HepG2 (cell line): ENCODE measurements around the gene SMAD3. TPM values are rescaled to one million over a fixed set of nuclear protein-coding genes. Genes with fewer than 3 reads are reported as not detected.

ENCODE experiments used
- ATAC-seq: fragments of 200-7000 bp; cut with Tn5 transposase; 3 replicates; pipeline ENCODE4 v1.9.1; 2020; ENCODE audit warnings: mild to moderate bottlenecking, moderate library complexity
- BruUV-seq: library from RNA; stranded (reverse); fragments of 400-500 nt; replicated peaks from 2 replicates; lab custom pipeline; 2021; lab: Mats Ljungman, UMichigan
- CTCF ChIA-PET: fragments of 300-600 bp; formaldehyde crosslinking; extraction: SDS; loops from one replicate; lab custom pipeline; 2021; ENCODE audit warnings: low total read pairs, inconsistent platforms, low intra/inter-chr PET ratio; lab: Yijun Ruan, JAX
- POLR2A ChIA-PET: fragments of 350-600 bp; sonication (Branson Sonifier 250); formaldehyde crosslinking; loops from one replicate; lab custom pipeline; 2020; ENCODE audit warnings: antibody characterized with exemption, inconsistent platforms; lab: Yijun Ruan, JAX
- DNase-seq: peaks from one replicate; pipeline ENCODE4 v3.0.0-alpha.2; 2015; ENCODE audit warnings: low spot score
- FAIRE-seq: peaks from 3 replicates; lab custom pipeline; 2011; peaks lifted over from hg19 to GRCh38; lab: Jason Lieb, UNC
- H2AFZ ChIP-seq: one replicate; pipeline ENCODE4 v1.6.1; 2011; ENCODE audit warnings: low read length, inconsistent platforms
- H3K27ac ChIP-seq: fragments of 300-600 bp; 3 replicates; pipeline ENCODE4 v1.8.0; 2011; ENCODE audit warnings: mixed run types, mild to moderate bottlenecking, mixed read lengths, low read length, inconsistent platforms; ENCODE audit not compliant: insufficient read depth; ENCODE audit errors: extremely low read length
- H3K27me3 ChIP-seq, 2 experiments: fragments of 200-600 bp in 1 of 2; 2 replicates in 1 of 2; 3 replicates in 1 of 2; pipeline versions ENCODE4 v1.6.0 to v1.8.0; 2011; ENCODE audit warnings: low read length in 2 of 2, mild to moderate bottlenecking in 2 of 2, moderate library complexity in 2 of 2, inconsistent platforms in 1 of 2; ENCODE audit not compliant: insufficient read depth in 2 of 2, control insufficient read depth in 1 of 2
- H3K36me3 ChIP-seq, 2 experiments: fragments of 200-600 bp in 1 of 2; replicated peaks in 1 of 2; 2 replicates in 1 of 2; 3 replicates in 1 of 2; pipeline versions ENCODE4 v1.5.1 to v1.8.0; 2011; ENCODE audit warnings: low read length in 2 of 2, inconsistent platforms in 1 of 2; ENCODE audit not compliant: insufficient read depth in 2 of 2, control insufficient read depth in 1 of 2
- H3K4me1 ChIP-seq: 2 replicates; pipeline ENCODE4 v1.5.1; 2012; ENCODE audit warnings: low read length, inconsistent platforms; ENCODE audit not compliant: insufficient read depth
- H3K4me2 ChIP-seq: 2 replicates; pipeline ENCODE4 v1.6.0; 2011; ENCODE audit warnings: low read depth, low read length, inconsistent platforms
- H3K4me3 ChIP-seq, 3 experiments: fragments of 200-600 bp in 1 of 3; sonication (generic), shearing (Covaris generic) in 1 of 3; replicated peaks in 1 of 3; 2 replicates each; pipeline ENCODE4 v1.5.1; 2011 to 2016; ENCODE audit warnings: low read length in 3 of 3, inconsistent platforms in 2 of 3, low read depth in 2 of 3, mild to moderate bottlenecking in 2 of 3, control low read depth in 1 of 3, mixed read lengths in 1 of 3; ENCODE audit not compliant: insufficient read depth in 1 of 3
- H3K79me2 ChIP-seq: one replicate; pipeline ENCODE4 v1.6.1; 2011; ENCODE audit warnings: low read length, inconsistent platforms; ENCODE audit not compliant: insufficient read depth
- H3K9ac ChIP-seq: 2 replicates; pipeline ENCODE4 v1.6.0; 2011; ENCODE audit warnings: mild to moderate bottlenecking, low read depth, low read length, inconsistent platforms; ENCODE audit not compliant: insufficient read depth
- H3K9me3 ChIP-seq: 2 replicates; pipeline ENCODE4 v1.5.1; 2012; ENCODE audit warnings: mild to moderate bottlenecking, low read length
- H4K20me1 ChIP-seq: 2 replicates; pipeline ENCODE4 v1.6.0; 2011; ENCODE audit warnings: inconsistent platforms, mild to moderate bottlenecking, low read length, moderate library complexity; ENCODE audit not compliant: insufficient read depth
- REXO4 ChIP-seq: sonication (generic); formaldehyde crosslinking; IDR thresholded peaks from 2 replicates; pipeline ENCODE4 v1.8.0; 2022; ENCODE audit warnings: missing genetic modification reagents, mild to moderate bottlenecking, borderline replicate concordance
- TOE1 ChIP-seq: sonication (generic); formaldehyde crosslinking; IDR thresholded peaks from 2 replicates; pipeline ENCODE4 v1.4.0; 2020; ENCODE audit warnings: mild to moderate bottlenecking, missing genetic modification reagents
- ZBTB8A ChIP-seq: sonication (generic); formaldehyde crosslinking; IDR thresholded peaks from 2 replicates; pipeline ENCODE4 v1.4.0; 2020; ENCODE audit warnings: mild to moderate bottlenecking, low read depth, missing genetic modification reagents, borderline replicate concordance
- ZNF343 ChIP-seq: sonication (generic); formaldehyde crosslinking; IDR thresholded peaks from 2 replicates; pipeline ENCODE4 v1.4.0; 2020; ENCODE audit warnings: mild to moderate bottlenecking, missing genetic modification reagents
- ZNF496 ChIP-seq: sonication (generic); formaldehyde crosslinking; IDR thresholded peaks from 2 replicates; pipeline ENCODE4 v1.8.1; 2023; ENCODE audit warnings: mild to moderate bottlenecking, moderate library complexity, missing genetic modification reagents; ENCODE audit not compliant: insufficient replicate concordance
- ZNF749 ChIP-seq: sonication (generic); formaldehyde crosslinking; IDR thresholded peaks from 2 replicates; pipeline ENCODE4 v1.8.0; 2022; ENCODE audit warnings: mild to moderate bottlenecking, missing genetic modification reagents, moderate library complexity, borderline replicate concordance
- ZNF800 ChIP-seq: sonication (generic); formaldehyde crosslinking; IDR thresholded peaks from 2 replicates; pipeline ENCODE4 v1.4.0; 2020; ENCODE audit warnings: missing genetic modification reagents
- ZNF83 ChIP-seq: sonication (generic); formaldehyde crosslinking; IDR thresholded peaks from 2 replicates; pipeline ENCODE4 v1.4.0; 2020; ENCODE audit warnings: missing genetic modification reagents, mild to moderate bottlenecking, borderline replicate concordance
- WGBS: methylation state at CpG from one replicate; pipeline ENCODE4 v1.1.6; 2017; ENCODE audit warnings: low lambda C conversion rate; 5-methylcytosine and 5-hydroxymethylcytosine counted together
- in situ Hi-C: cut with HindIII; loops from 2 replicates; pipeline ENCODE4 v1.10.0; 2017; ENCODE audit warnings: low pct_unique_long_range_greater_than_20kb; ENCODE audit not compliant: extremely low pct_ligation_motif_present
- intact Hi-C: fragments of 100-400 bp; cut with micrococcal nuclease; formaldehyde crosslinking; loops from one replicate; pipeline ENCODE4 v1.10.0; 2022; ENCODE audit not compliant: unreplicated experiment
- polyA plus RNA-seq, 8 experiments: library from polyadenylated mRNA; depleted of rRNA in 3 of 8; stranded (reverse) in 7 of 8; unstranded in 1 of 8; fragments of >200 nt; fragmentation: Illumina TruSeq in 4 of 8; extraction: Trizol in 4 of 8; gene quantifications; 2 replicates each; pipeline versions ENCODE4 v1.2.1 to v1.2.3, GENCODE V29; 2011 to 2016; ENCODE audit warnings: low read depth in 4 of 8, missing spikeins in 1 of 8, mixed read lengths in 1 of 8; ENCODE audit not compliant: insufficient read depth in 1 of 8
- total RNA-seq, 5 experiments: library from RNA; depleted of rRNA; stranded (reverse); fragments of >200 nt; fragmentation: Illumina TruSeq; extraction: Trizol; gene quantifications; 2 replicates each; pipeline ENCODE4 v1.2.3, GENCODE V29; 2016; ENCODE audit warnings: low read depth in 1 of 5

SMAD3 gene
- total and polyA plus RNA-seq, 2 of the 13 experiments (the other 11 are each of a cell fraction or from before 2014, with no cell fraction given), result 8.6 to 56.3 TPM

- Histone ChIP-seq H3K79me2 (peaks cover 82% of the 10 kb centered on the region), H3K4me3 (no peak overlapping the region), H3K4me2 (no peak overlapping the region), H3K9ac (no peak overlapping the region), H3K27me3 (no peaks in the 10 kb centered on the region), H2AFZ (no peak overlapping the region), H3K36me3 (peaks cover 0 to 25% of the 10 kb centered on the region in 2 experiments; a peak in 3 of 5 replicates), H3K9me3 (no peaks in the 10 kb centered on the region), H4K20me1 (peaks cover 76% of the 10 kb centered on the region), H3K4me1 (peaks cover 75% of the 10 kb centered on the region), H3K27ac (no peak overlapping the region)
- no TSS peak for BruUV-seq
- POLR2A ChIA-PET, result interaction anchor here (0.9 to 2.2 kb wide), 7 partner anchors 11 to 58 kb away, joined by 4 to 17 read pairs (median 6); partner anchors contain the start of gene SMAD3
- CTCF ChIA-PET, result no interaction called here
- intact Hi-C loops, result no loop called here
- FAIRE-seq (no peak), DNase-seq (no peak), ATAC-seq (no peak)
- in situ Hi-C loops, result no loop called here
- WGBS, result 79% methylated on average over 3 of the region's 3 CpGs
- TF ChIP-seq ZNF800 (CRISPR knock-in tag), result no peak
- no peak for TF ChIP-seq ZNF343 (CRISPR knock-in tag)
- TF ChIP-seq ZNF496 (CRISPR knock-in tag), result no peak
- no peak for TF ChIP-seq ZBTB8A (CRISPR knock-in tag)
- no peak for TF ChIP-seq TOE1 (CRISPR knock-in tag)
- no peak for TF ChIP-seq ZNF83 (CRISPR knock-in tag)
Measured at GRCh38 chr15:67117370-67117769, 52.0 kb downstream of the SMAD3 start.

GRCh38 chr15:67118808-67119207 lies 53.4 kb downstream of the SMAD3 start:
- TF ChIP-seq REXO4 (CRISPR knock-in tag) (no peak), ZNF749 (CRISPR knock-in tag) (no peak)
- TF ChIP-seq, all 625 proteins: peak for 0
- BruUV-seq, result no TSS peak
- Histone ChIP-seq H3K4me1 (peaks cover 72% of the 10 kb centered on the region), H3K27ac (no peak overlapping the region), H3K27me3 (no peaks in the 10 kb centered on the region), H3K9ac (no peak overlapping the region), H3K4me2 (no peak overlapping the region), H3K4me3 (no peak overlapping the region), H2AFZ (no peak overlapping the region), H3K79me2 (peaks cover 75% of the 10 kb centered on the region), H4K20me1 (peaks cover 77% of the 10 kb centered on the region), H3K36me3 (peaks cover 0 to 23% of the 10 kb centered on the region in 2 experiments; a peak in 3 of 5 replicates), H3K9me3 (no peaks in the 10 kb centered on the region)
- intact Hi-C loops, result no loop called here
- in situ Hi-C loops, result no loop called here
- ATAC-seq, result no peak
- no peak for DNase-seq
- FAIRE-seq, result no peak
- POLR2A ChIA-PET, result interaction anchor here (2.6 kb wide), 1 partner anchor 48 kb away, joined by 8 read pairs; no protein-coding TSS in a partner anchor
- CTCF ChIA-PET, result no interaction called here
- WGBS, result 98% methylated on average over 5 of the region's 5 CpGs
